Measurements from ENCODE around the gene ABCB9.

Gene ABCB9

DNA sequence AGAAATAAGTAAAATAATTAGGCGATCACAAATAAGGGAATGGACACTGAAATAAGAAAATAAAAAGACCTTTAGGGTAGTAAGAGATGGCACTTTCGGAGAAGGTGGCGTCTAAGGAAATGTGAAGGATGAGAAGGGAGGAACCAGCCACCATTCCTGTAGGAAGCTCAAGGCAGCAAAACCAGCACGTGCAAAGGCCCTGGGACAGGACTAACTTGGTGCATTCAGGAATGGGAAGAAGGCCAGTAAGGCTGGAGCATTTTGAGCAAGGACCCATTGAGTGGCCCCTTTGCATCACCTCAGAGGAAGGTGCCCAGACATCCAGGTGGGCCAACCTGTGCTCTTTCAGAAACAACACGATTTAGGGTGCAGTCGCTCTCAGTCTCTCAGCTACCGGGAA lies 69.6 kb downstream of the ABCB9 start (continued):
- TF ChIP-seq TSHZ2 (CRISPR knock-in tag; IDR thresholded peaks at IDR 0.05): no peak

- TF ChIP-seq TOX (CRISPR knock-in tag; IDR thresholded peaks at IDR 0.05; ENCODE audit: borderline replicate concordance) (no peak), GLIS3 (CRISPR knock-in tag; IDR thresholded peaks at IDR 0.05) (no peak), PPARA (CRISPR knock-in tag; IDR thresholded peaks at IDR 0.05; ENCODE audit: borderline replicate concordance) (no peak), ZFP3 (CRISPR knock-in tag; IDR thresholded peaks at IDR 0.05) (peak; percentile 75; the same call in 1 of the 2 replicates), ZC3H10 (CRISPR knock-in tag; IDR thresholded peaks at IDR 0.05) (no peak), TCF4 (CRISPR knock-in tag; IDR thresholded peaks at IDR 0.05; ENCODE audit: borderline replicate concordance) (no peak), ARNTL (CRISPR knock-in tag; IDR thresholded peaks at IDR 0.05; ENCODE audit: borderline replicate concordance, low read depth) (no peak), ESRRG (CRISPR knock-in tag; IDR thresholded peaks at IDR 0.05) (no peak), TSHZ2 (CRISPR knock-in tag; IDR thresholded peaks at IDR 0.05) (peak; percentile 37; the same call in 1 of the 2 replicates), ZNF70 (CRISPR knock-in tag; IDR thresholded peaks at IDR 0.05) (no peak), CSDC2 (CRISPR knock-in tag; IDR thresholded peaks at IDR 0.05) (0 out of 2 replicates have a peak, but pooled peaks have one; percentile 44), ZNF565 (CRISPR knock-in tag; conservative IDR thresholded peaks at IDR 0.05; ENCODE audit: low read depth) (peak; percentile 91), CREB5 (CRISPR knock-in tag; IDR thresholded peaks at IDR 0.05; ENCODE audit: low read depth) (no peak), ZNF8 (CRISPR knock-in tag; IDR thresholded peaks at IDR 0.05) (no peak), BACH2 (CRISPR knock-in tag; IDR thresholded peaks at IDR 0.05; ENCODE audit: borderline replicate concordance) (no peak), ISL1 (CRISPR knock-in tag; IDR thresholded peaks at IDR 0.05) (no peak; the same call in 1 of the 2 replicates), ZFP30 (CRISPR knock-in tag; IDR thresholded peaks at IDR 0.05) (no peak), RARB (CRISPR knock-in tag; IDR thresholded peaks at IDR 0.05) (no peak), OSR1 (CRISPR knock-in tag; IDR thresholded peaks at IDR 0.05) (no peak), SNAI2 (CRISPR knock-in tag; IDR thresholded peaks at IDR 0.05) (no peak)
- TF ChIP-seq, protein P1, sequence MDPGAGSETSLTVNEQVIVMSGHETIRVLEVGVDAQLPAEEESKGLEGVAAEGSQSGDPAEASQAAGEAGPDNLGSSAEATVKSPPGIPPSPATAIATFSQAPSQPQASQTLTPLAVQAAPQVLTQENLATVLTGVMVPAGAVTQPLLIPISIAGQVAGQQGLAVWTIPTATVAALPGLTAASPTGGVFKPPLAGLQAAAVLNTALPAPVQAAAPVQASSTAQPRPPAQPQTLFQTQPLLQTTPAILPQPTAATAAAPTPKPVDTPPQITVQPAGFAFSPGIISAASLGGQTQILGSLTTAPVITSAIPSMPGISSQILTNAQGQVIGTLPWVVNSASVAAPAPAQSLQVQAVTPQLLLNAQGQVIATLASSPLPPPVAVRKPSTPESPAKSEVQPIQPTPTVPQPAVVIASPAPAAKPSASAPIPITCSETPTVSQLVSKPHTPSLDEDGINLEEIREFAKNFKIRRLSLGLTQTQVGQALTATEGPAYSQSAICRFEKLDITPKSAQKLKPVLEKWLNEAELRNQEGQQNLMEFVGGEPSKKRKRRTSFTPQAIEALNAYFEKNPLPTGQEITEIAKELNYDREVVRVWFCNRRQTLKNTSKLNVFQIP (CRISPR knock-in tag; IDR thresholded peaks at IDR 0.05; ENCODE audit: borderline replicate concordance, low read depth): no peak
- TF ChIP-seq, protein P2, sequence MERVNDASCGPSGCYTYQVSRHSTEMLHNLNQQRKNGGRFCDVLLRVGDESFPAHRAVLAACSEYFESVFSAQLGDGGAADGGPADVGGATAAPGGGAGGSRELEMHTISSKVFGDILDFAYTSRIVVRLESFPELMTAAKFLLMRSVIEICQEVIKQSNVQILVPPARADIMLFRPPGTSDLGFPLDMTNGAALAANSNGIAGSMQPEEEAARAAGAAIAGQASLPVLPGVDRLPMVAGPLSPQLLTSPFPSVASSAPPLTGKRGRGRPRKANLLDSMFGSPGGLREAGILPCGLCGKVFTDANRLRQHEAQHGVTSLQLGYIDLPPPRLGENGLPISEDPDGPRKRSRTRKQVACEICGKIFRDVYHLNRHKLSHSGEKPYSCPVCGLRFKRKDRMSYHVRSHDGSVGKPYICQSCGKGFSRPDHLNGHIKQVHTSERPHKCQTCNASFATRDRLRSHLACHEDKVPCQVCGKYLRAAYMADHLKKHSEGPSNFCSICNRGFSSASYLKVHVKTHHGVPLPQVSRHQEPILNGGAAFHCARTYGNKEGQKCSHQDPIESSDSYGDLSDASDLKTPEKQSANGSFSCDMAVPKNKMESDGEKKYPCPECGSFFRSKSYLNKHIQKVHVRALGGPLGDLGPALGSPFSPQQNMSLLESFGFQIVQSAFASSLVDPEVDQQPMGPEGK (CRISPR knock-in tag; IDR thresholded peaks at IDR 0.05; ENCODE audit: borderline replicate concordance): peak; percentile 85; the same call in 1 of the 2 replicates
- TF ChIP-seq, protein P3, sequence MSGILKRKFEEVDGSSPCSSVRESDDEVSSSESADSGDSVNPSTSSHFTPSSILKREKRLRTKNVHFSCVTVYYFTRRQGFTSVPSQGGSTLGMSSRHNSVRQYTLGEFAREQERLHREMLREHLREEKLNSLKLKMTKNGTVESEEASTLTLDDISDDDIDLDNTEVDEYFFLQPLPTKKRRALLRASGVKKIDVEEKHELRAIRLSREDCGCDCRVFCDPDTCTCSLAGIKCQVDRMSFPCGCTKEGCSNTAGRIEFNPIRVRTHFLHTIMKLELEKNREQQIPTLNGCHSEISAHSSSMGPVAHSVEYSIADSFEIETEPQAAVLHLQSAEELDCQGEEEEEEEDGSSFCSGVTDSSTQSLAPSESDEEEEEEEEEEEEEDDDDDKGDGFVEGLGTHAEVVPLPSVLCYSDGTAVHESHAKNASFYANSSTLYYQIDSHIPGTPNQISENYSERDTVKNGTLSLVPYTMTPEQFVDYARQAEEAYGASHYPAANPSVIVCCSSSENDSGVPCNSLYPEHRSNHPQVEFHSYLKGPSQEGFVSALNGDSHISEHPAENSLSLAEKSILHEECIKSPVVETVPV (CRISPR knock-in tag; IDR thresholded peaks at IDR 0.05): no peak
- ATAC-seq: peak; percentile 78
Observed at GRCh38 chr12:122895704-122896636, 70.3 kb downstream of the ABCB9 start, which contains the start of gene VPS37B. Gene VPS37B (minus strand): TSS chr12:122896124. CDS start chr12:122896062, 62 bp downstream.

All from SK-N-SH treated with all-trans-retinoic acid at 6 μM for 48 hours (cell line).